CD14-positive monocyte (primary cell): ENCODE results near the gene LRBA. TPM values are rescaled to one million over a fixed set of nuclear protein-coding genes. Genes with fewer than 3 reads are reported as not detected.

ENCODE experiments used
- DNase-seq, 3 donors: peaks; one replicate each; pipeline ENCODE4 v3.0.0-alpha.2; 2011 to 2022
- H2AFZ ChIP-seq: 2 replicates; pipeline ENCODE4 v1.6.0; 2012; ENCODE audit warnings: mild to moderate bottlenecking, low read depth, low read length, inconsistent platforms; ENCODE audit not compliant: insufficient read depth, poor library complexity, severe bottlenecking
- H3K27ac ChIP-seq, 2 donors: 1 replicate in 1 of 2; 2 replicates in 1 of 2; pipeline ENCODE4 v1.5.1; 2012 to 2013; ENCODE audit warnings: low read length in 2 of 2, control low read depth in 1 of 2, inconsistent platforms in 1 of 2, low read depth in 1 of 2, mild to moderate bottlenecking in 1 of 2
- H3K27me3 ChIP-seq, 2 donors: one replicate each; pipeline versions ENCODE4 v1.6.0 to v1.6.1; 2011 to 2013; ENCODE audit warnings: low read length in 2 of 2; ENCODE audit not compliant: control insufficient read depth in 2 of 2, insufficient read depth in 2 of 2
- H3K36me3 ChIP-seq, 2 donors: replicated peaks in 1 of 2; 1 replicate in 1 of 2; 2 replicates in 1 of 2; pipeline versions ENCODE4 v1.5.1 to v1.6.1; 2012 to 2013; ENCODE audit warnings: low read length in 2 of 2, control low read depth in 1 of 2, inconsistent platforms in 1 of 2, mild to moderate bottlenecking in 1 of 2; ENCODE audit not compliant: insufficient read depth in 2 of 2, control insufficient read depth in 1 of 2
- H3K4me1 ChIP-seq, 2 donors: 1 replicate in 1 of 2; 2 replicates in 1 of 2; pipeline versions ENCODE4 v1.5.1 to v1.6.1; 2012 to 2013; ENCODE audit warnings: low read length in 2 of 2, control low read depth in 1 of 2, inconsistent platforms in 1 of 2, mild to moderate bottlenecking in 1 of 2, moderate library complexity in 1 of 2; ENCODE audit not compliant: insufficient read depth in 2 of 2, control insufficient read depth in 1 of 2
- H3K4me2 ChIP-seq: replicated peaks from 2 replicates; pipeline ENCODE3; 2012; ENCODE audit warnings: low read length, moderate library complexity, mild to moderate bottlenecking; ENCODE audit not compliant: poor library complexity, severe bottlenecking; ENCODE audit errors: extremely low read depth
- H3K4me3 ChIP-seq, 3 experiments: fragments of 200-600 bp in 1 of 3; sonication (generic) in 1 of 3; replicated peaks in 1 of 3; 1 replicate in 2 of 3; 2 replicates in 1 of 3; pipeline ENCODE4 v1.5.1; 2011 to 2013; ENCODE audit warnings: low read length in 3 of 3, mild to moderate bottlenecking in 3 of 3, control low read depth in 2 of 3, low read depth in 2 of 3, inconsistent platforms in 1 of 3, moderate library complexity in 1 of 3
- H3K79me2 ChIP-seq: 2 replicates; pipeline ENCODE4 v1.6.0; 2012; ENCODE audit warnings: mild to moderate bottlenecking, control low read depth, inconsistent platforms, low read length, moderate library complexity; ENCODE audit not compliant: insufficient read depth
- H3K9ac ChIP-seq: 2 replicates; pipeline ENCODE4 v1.6.0; 2017; ENCODE audit warnings: low read length, mild to moderate bottlenecking; ENCODE audit not compliant: insufficient read depth, poor library complexity, severe bottlenecking
- H3K9me3 ChIP-seq, 2 donors: replicated peaks in 1 of 2; 1 replicate in 1 of 2; 2 replicates in 1 of 2; pipeline versions ENCODE4 v1.5.1 to v1.6.1; 2012 to 2013; ENCODE audit warnings: low read length in 2 of 2, control low read depth in 1 of 2; ENCODE audit not compliant: control insufficient read depth in 1 of 2, insufficient read depth in 1 of 2
- H4K20me1 ChIP-seq: 2 replicates; pipeline ENCODE4 v1.6.0; 2012; ENCODE audit warnings: mild to moderate bottlenecking, low read length, control low read depth, moderate library complexity; ENCODE audit not compliant: insufficient read depth
- H3K27ac Mint-ChIP-seq, 7 donors: one replicate each; pipeline ENCODE4 v1.8.0; 2020; ENCODE audit warnings: mild to moderate bottlenecking in 7 of 7, mixed read lengths in 7 of 7, moderate library complexity in 6 of 7, inconsistent platforms in 2 of 7
- H3K27me3 Mint-ChIP-seq, 3 donors: one replicate each; pipeline ENCODE4 v1.8.0; 2021 to 2022; ENCODE audit warnings: low read depth in 3 of 3, mild to moderate bottlenecking in 3 of 3, mixed read lengths in 3 of 3, moderate library complexity in 3 of 3, inconsistent platforms in 1 of 3
- H3K36me3 Mint-ChIP-seq, 2 donors: one replicate each; pipeline ENCODE4 v1.8.0; 2020; ENCODE audit warnings: mixed read lengths in 2 of 2, inconsistent platforms in 1 of 2, mild to moderate bottlenecking in 1 of 2
- H3K4me1 Mint-ChIP-seq: one replicate; pipeline ENCODE4 v1.8.0; 2020; ENCODE audit warnings: mild to moderate bottlenecking, mixed read lengths
- H3K4me3 Mint-ChIP-seq, 2 donors: one replicate each; pipeline ENCODE4 v1.8.0; 2020; ENCODE audit warnings: mild to moderate bottlenecking in 2 of 2, mixed read lengths in 2 of 2, moderate library complexity in 1 of 2
- H3K9me3 Mint-ChIP-seq, 7 donors: one replicate each; pipeline ENCODE4 v1.8.0; 2020 to 2022; ENCODE audit warnings: mixed read lengths in 7 of 7, mild to moderate bottlenecking in 6 of 7, moderate library complexity in 6 of 7, inconsistent platforms in 2 of 7
- WGBS: methylation state at CpG from one replicate; pipeline ENCODE4 v1.1.5; 2013; ENCODE audit warnings: missing lambda C conversion rate; ENCODE audit not compliant: insufficient coverage; 5-methylcytosine and 5-hydroxymethylcytosine counted together
- intact Hi-C, 2 donors: fragments of 100-400 bp; cut with micrococcal nuclease; formaldehyde crosslinking; loops; one replicate each; pipeline versions ENCODE4 v1.15.0 to v1.15.1; 2023
- polyA plus RNA-seq, 3 donors: library from polyadenylated mRNA; depleted of rRNA in 1 of 3; unstranded in 2 of 3; stranded (reverse) in 1 of 3; fragments of 300-500 nt in 2 of 3; fragments of >200 nt in 1 of 3; fragmentation: Illumina TruSeq in 2 of 3; gene quantifications; 1 replicate in 2 of 3; 2 replicates in 1 of 3; pipeline ENCODE4 v1.2.3, GENCODE V29; 2012 to 2021
- TF ChIP-seq, protein P1 (sequence below): fragments of 200-600 bp; IDR thresholded peaks from one replicate; pipeline ENCODE4 v1.8.0; 2022; ENCODE audit warnings: antibody characterized with exemption, mild to moderate bottlenecking

Gene LRBA
- polyA plus RNA-seq, 3 donors: 1.5 to 5.5 (median 4.4) TPM

DNA sequence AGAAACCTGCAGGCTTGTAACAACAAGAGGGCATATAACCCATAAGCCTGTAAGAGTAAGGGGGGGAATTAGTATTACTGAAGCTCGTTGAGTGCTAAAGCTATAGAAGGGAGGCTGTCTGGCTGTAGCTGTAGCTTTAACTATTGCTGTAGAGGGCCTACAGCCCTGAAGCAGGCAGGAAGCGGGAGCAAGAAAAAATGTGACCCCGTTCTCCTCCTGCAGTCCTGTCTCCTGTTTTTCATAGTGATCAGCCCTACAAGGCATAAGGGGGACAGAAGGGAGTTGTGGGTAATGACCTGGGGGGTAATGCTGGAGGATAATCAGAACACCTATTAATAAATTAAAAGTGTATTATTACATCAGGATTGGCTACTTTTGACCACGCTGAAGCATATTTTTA is 640.1 kb downstream of the LRBA start:
- Histone ChIP-seq H3K27me3 (no peaks in the 10 kb centered on the region), H2AFZ (no peak overlapping the region), H3K79me2 (no peaks in the 10 kb centered on the region), H3K9ac (no peak overlapping the region), H3K36me3 (no peaks in the 10 kb centered on the region), H3K4me1 (no peaks in the 10 kb centered on the region), H3K9me3 (no peaks in the 10 kb centered on the region), H3K4me3 (no peak overlapping the region), H3K27ac (no peak overlapping the region), H3K4me2 (no peak overlapping the region), H4K20me1 (no peaks in the 10 kb centered on the region)
- H3K4me3 Mint-ChIP-seq: no peak overlapping the region
- TF ChIP-seq, protein P1, sequence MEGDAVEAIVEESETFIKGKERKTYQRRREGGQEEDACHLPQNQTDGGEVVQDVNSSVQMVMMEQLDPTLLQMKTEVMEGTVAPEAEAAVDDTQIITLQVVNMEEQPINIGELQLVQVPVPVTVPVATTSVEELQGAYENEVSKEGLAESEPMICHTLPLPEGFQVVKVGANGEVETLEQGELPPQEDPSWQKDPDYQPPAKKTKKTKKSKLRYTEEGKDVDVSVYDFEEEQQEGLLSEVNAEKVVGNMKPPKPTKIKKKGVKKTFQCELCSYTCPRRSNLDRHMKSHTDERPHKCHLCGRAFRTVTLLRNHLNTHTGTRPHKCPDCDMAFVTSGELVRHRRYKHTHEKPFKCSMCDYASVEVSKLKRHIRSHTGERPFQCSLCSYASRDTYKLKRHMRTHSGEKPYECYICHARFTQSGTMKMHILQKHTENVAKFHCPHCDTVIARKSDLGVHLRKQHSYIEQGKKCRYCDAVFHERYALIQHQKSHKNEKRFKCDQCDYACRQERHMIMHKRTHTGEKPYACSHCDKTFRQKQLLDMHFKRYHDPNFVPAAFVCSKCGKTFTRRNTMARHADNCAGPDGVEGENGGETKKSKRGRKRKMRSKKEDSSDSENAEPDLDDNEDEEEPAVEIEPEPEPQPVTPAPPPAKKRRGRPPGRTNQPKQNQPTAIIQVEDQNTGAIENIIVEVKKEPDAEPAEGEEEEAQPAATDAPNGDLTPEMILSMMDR: no peak
- H3K4me1 Mint-ChIP-seq: no peaks in the 10 kb centered on the region
- no peak for DNase-seq
- H3K9me3 Mint-ChIP-seq: peaks cover 0 to 2% (median 0%) of the 10 kb centered on the region in 7 donors
- WGBS: 78% methylated on average over 1 of the region's 4 CpGs
- H3K27me3 Mint-ChIP-seq: no peaks in the 10 kb centered on the region
- H3K27ac Mint-ChIP-seq: no peak overlapping the region
- intact Hi-C loops: no loop called here
- peaks cover 0 to 3% of the 10 kb centered on the region in 2 donors for H3K36me3 Mint-ChIP-seq

DNA sequence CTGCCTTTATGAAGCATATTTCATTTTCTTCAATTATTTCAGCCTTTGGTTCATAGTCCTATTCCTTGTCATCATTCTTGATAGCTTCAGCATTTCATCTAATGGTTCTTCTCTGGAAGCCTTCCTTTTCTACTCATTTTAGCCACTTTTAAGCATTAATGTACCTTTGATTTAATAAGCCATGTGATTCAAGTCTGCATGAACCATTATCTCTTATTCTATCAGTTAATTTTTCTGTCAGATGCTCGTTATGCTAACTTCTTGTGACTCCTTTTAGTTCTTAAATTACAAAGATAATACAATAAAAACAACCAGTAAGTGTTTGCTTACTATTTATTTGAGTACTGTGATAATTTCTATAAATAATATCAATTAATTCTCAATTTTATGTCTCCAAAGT is 643.2 kb downstream of the LRBA start:
- Mint-ChIP-seq H3K36me3 (no peaks in the 10 kb centered on the region), H3K4me3 (no peak overlapping the region), H3K9me3 (peaks cover 0 to 2% (median 0%) of the 10 kb centered on the region in 7 donors), H3K27me3 (no peaks in the 10 kb centered on the region), H3K4me1 (no peaks in the 10 kb centered on the region), H3K27ac (no peak overlapping the region)
- DNase-seq: no peak
- Histone ChIP-seq H3K27ac (no peak overlapping the region), H3K4me1 (no peaks in the 10 kb centered on the region), H3K4me2 (no peak overlapping the region), H3K27me3 (no peaks in the 10 kb centered on the region), H3K9ac (no peak overlapping the region), H4K20me1 (no peaks in the 10 kb centered on the region), H3K36me3 (no peaks in the 10 kb centered on the region), H3K79me2 (no peaks in the 10 kb centered on the region), H3K9me3 (no peaks in the 10 kb centered on the region), H2AFZ (no peak overlapping the region), H3K4me3 (no peak overlapping the region)
- TF ChIP-seq, protein P1: no peak
- intact Hi-C loops: no loop called here
- WGBS: no CpG with 5 or more reads among the region's 1 CpG
